Kidney epithelial cell (primary cell): ENCODE results near the gene DGKA. TPM values are rescaled to one million over a fixed set of nuclear protein-coding genes. Genes with fewer than 3 reads are reported as not detected.

Source experiments
- DNase-seq: peaks from one replicate; pipeline ENCODE4 v3.0.0-alpha.2; 2010; ENCODE audit warnings: low read depth
- H3K27me3 ChIP-seq: 2 replicates; pipeline ENCODE4 v1.6.0; 2011; ENCODE audit warnings: low read length; ENCODE audit not compliant: control insufficient read depth, insufficient read depth
- H3K36me3 ChIP-seq: 2 replicates; pipeline ENCODE4 v1.5.1; 2011; ENCODE audit warnings: low read length; ENCODE audit not compliant: control insufficient read depth, insufficient read depth
- H3K4me3 ChIP-seq: 2 replicates; pipeline ENCODE4 v1.5.1; 2011; ENCODE audit warnings: low read depth, mild to moderate bottlenecking, control low read depth, low read length
- total RNA-seq: library from RNA; depleted of rRNA; stranded (reverse); fragments of >200 nt; gene quantifications from 2 replicates; pipeline ENCODE4 v1.2.3, GENCODE V29; 2015
- TF ChIP-seq, protein P1 (sequence below): IDR thresholded peaks from 2 replicates; pipeline ENCODE4 v1.5.1; 2011; ENCODE audit warnings: mild to moderate bottlenecking, moderate library complexity, low read length, control low read depth, inconsistent platforms; ENCODE audit not compliant: insufficient read depth, poor library complexity, severe bottlenecking

DGKA gene
- total RNA-seq, 1 donor from 2014 or later = 59.4 TPM

GRCh38 chr12:55991110-55991509 lies 60.1 kb downstream of the DGKA start:
- H3K27me3 ChIP-seq = no peaks in the 10 kb centered on the region
- TF ChIP-seq, protein P1, sequence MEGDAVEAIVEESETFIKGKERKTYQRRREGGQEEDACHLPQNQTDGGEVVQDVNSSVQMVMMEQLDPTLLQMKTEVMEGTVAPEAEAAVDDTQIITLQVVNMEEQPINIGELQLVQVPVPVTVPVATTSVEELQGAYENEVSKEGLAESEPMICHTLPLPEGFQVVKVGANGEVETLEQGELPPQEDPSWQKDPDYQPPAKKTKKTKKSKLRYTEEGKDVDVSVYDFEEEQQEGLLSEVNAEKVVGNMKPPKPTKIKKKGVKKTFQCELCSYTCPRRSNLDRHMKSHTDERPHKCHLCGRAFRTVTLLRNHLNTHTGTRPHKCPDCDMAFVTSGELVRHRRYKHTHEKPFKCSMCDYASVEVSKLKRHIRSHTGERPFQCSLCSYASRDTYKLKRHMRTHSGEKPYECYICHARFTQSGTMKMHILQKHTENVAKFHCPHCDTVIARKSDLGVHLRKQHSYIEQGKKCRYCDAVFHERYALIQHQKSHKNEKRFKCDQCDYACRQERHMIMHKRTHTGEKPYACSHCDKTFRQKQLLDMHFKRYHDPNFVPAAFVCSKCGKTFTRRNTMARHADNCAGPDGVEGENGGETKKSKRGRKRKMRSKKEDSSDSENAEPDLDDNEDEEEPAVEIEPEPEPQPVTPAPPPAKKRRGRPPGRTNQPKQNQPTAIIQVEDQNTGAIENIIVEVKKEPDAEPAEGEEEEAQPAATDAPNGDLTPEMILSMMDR = no peak

DNA sequence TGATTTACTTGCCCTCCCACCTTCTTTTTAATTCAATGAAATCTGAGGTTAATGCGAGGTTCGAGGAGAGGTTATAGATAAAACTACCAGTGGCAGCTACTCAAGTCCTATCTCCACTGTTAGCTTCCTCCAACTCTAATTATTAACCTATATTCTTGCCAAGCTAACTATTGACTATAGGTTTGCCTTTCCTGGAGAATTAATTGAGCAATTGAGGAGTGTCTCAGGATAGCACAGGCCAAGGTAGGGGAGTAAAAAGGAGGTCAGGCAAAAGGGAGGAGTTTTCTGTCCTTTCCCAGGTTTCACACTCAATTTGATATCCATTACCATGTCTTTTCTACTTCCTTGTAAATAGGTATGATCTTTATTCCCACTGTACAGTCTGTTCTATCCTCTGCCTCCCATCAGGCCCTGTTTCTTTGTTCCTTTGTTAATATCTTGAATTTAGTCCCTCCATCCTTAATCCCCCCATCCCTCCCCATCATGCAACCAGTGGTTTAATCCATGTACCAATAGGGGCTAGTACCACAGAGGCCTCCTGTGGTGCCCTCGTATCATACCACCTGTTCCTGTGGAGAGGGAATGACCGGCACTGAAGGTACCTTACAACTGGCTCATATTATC lies 62.4 kb downstream of the DGKA start:
- Histone ChIP-seq H3K27me3 (no peaks in the 10 kb centered on the region), H3K36me3 (peaks cover 4% of the 10 kb centered on the region), H3K4me3 (no peak overlapping the region)
- DNase-seq = no peak
- TF ChIP-seq, protein P1 = no peak

More at GRCh38 chr12:55991110-55991509, 60.1 kb downstream of the DGKA start:
- DNase-seq = no peak
- Histone ChIP-seq H3K36me3 (peaks cover 4% of the 10 kb centered on the region), H3K4me3 (no peak overlapping the region)

GRCh38 chr12:55995366-55995765 lies 64.4 kb downstream of the DGKA start:
- DNase-seq = no peak
- TF ChIP-seq, protein P1 = no peak
- H3K27me3 ChIP-seq = no peaks in the 10 kb centered on the region
- no peak overlapping the region for H3K4me3 ChIP-seq
- peaks cover 2% of the 10 kb centered on the region for H3K36me3 ChIP-seq

- Histone ChIP-seq H3K36me3 (no peaks in the 10 kb centered on the region), H3K4me3 (no peak overlapping the region), H3K27me3 (no peaks in the 10 kb centered on the region)
- DNase-seq = no peak
- TF ChIP-seq, protein P1 = peak; percentile 81
Measured at GRCh38 chr12:55996201-55996714, 65.3 kb downstream of the DGKA start.

- no peaks in the 10 kb centered on the region for H3K27me3 ChIP-seq
- peak within 1 kb of the TSS; percentile 65 for H3K4me3 ChIP-seq
- DNase-seq = peak; percentile 96
- H3K36me3 ChIP-seq = no peaks in the 10 kb centered on the region
- TF ChIP-seq, protein P1 = no peak
Measured at GRCh38 chr12:55996715-55997534, 66.0 kb downstream of the DGKA start, which contains the start of gene SUOX. Gene SUOX, plus strand, starts transcription at chr12:55997276. Its CDS starts 4,946 bp downstream, at chr12:56002222.
